A673 (cell line): ENCODE data around the gene DCAF17. TPM values are rescaled to one million over a fixed set of nuclear protein-coding genes. Genes with fewer than 3 reads are reported as not detected.

Experiments
- BruUV-seq: library from RNA; stranded (reverse); fragments of 400-500 nt; replicated peaks from 2 replicates; lab custom pipeline; 2021; lab: Mats Ljungman, UMichigan
- CTCF ChIA-PET: fragments of 300-600 bp; sonication (Branson Sonifier 250); formaldehyde crosslinking; loops from one replicate; lab custom pipeline; 2022; ENCODE audit warnings: antibody characterized with exemption; lab: Charles Lee
- POLR2A ChIA-PET: fragments of 300-600 bp; sonication (Branson Sonifier 250); formaldehyde crosslinking; loops from one replicate; lab custom pipeline; 2022; ENCODE audit warnings: antibody characterized with exemption; ENCODE audit not compliant: low non-redundant PET; lab: Charles Lee
- DNase-seq: peaks from one replicate; pipeline ENCODE4 v3.0.0-alpha.2; 2015; ENCODE audit warnings: low spot score
- H3K27ac ChIP-seq: fragments of 200-600 bp; sonication (generic); 2 replicates; pipeline ENCODE4 v1.5.1; 2016; ENCODE audit warnings: mixed run types, low read depth, mild to moderate bottlenecking, mixed read lengths, antibody characterized with exemption, low read length; ENCODE audit not compliant: poor library complexity, severe bottlenecking
- H3K27me3 ChIP-seq: fragments of 200-600 bp; sonication (generic); replicated peaks from 2 replicates; pipeline ENCODE4 v1.6.1; 2017; ENCODE audit warnings: mixed run types, low read depth, mild to moderate bottlenecking, mixed read lengths, antibody characterized with exemption, low read length; ENCODE audit not compliant: insufficient read depth, poor library complexity
- H3K36me3 ChIP-seq: fragments of 200-600 bp; sonication (generic); 2 replicates; pipeline ENCODE4 v1.6.1; 2016; ENCODE audit warnings: mixed run types, mild to moderate bottlenecking, mixed read lengths, antibody characterized with exemption, low read length; ENCODE audit not compliant: insufficient read depth, poor library complexity, severe bottlenecking
- H3K4me1 ChIP-seq: fragments of 200-600 bp; sonication (generic); 2 replicates; pipeline ENCODE4 v1.6.1; 2017; ENCODE audit warnings: mixed run types, mild to moderate bottlenecking, mixed read lengths, antibody characterized with exemption, low read length; ENCODE audit not compliant: insufficient read depth, poor library complexity, severe bottlenecking
- H3K4me3 ChIP-seq: fragments of 200-600 bp; sonication (generic); 2 replicates; pipeline ENCODE4 v1.5.1; 2016; ENCODE audit warnings: low read depth, mixed run types, mild to moderate bottlenecking, mixed read lengths, low read length; ENCODE audit not compliant: poor library complexity, severe bottlenecking
- H3K9me3 ChIP-seq: fragments of 200-600 bp; sonication (generic); 2 replicates; pipeline ENCODE4 v1.6.1; 2016; ENCODE audit warnings: mixed run types, low read depth, mild to moderate bottlenecking, mixed read lengths, antibody characterized with exemption, low read length; ENCODE audit not compliant: poor library complexity, severe bottlenecking
- CTCF ChIP-seq: fragments of 300-800, 200-600 bp; sonication (generic); conservative IDR thresholded peaks from 2 replicates; pipeline ENCODE4 v1.5.1; 2017; ENCODE audit warnings: low read depth, mild to moderate bottlenecking, antibody characterized with exemption, low read length, moderate library complexity, mixed read lengths
- EZH2 ChIP-seq: fragments of 200-600 bp; sonication (generic); IDR thresholded peaks from 2 replicates; pipeline ENCODE4 v1.6.1; 2017; ENCODE audit warnings: borderline replicate concordance, low read depth, mild to moderate bottlenecking, mixed read lengths, antibody characterized with exemption, low read length; ENCODE audit not compliant: poor library complexity, severe bottlenecking
- intact Hi-C: fragments of 100-400 bp; cut with micrococcal nuclease; formaldehyde crosslinking; loops from one replicate; pipeline ENCODE4 v1.10.0; 2022; ENCODE audit not compliant: unreplicated experiment
- total RNA-seq: library from RNA; stranded (reverse); gene quantifications from 2 replicates; pipeline ENCODE4 v1.2.3, GENCODE V29; 2021

The DCAF17 gene
- total RNA-seq, 1 experiment from 2014 or later, result 25.0 TPM

DNA sequence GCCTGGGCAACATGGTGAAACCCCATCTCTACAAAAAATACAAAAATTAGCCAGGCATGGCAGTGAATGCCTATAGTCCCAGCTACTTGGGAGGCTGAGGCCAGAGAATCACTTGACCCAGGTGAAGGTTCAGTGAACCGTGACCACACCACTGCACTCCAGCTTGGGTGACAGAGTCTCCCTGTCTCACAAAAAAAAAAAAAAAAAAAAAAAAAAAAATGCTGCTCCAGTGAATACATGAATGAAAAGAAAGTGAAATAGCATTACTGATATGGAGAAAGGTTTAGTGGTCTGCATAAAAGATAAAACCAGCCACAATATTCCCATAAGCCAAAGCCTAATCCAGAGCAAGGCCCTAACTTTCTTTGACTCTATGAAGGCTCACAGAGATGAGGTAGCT lies 44.7 kb upstream of the DCAF17 start:
- ChIA-PET POLR2A (no interaction called here), CTCF (no interaction called here)
- H3K4me1 ChIP-seq, result no peaks in the 10 kb centered on the region
- H3K27me3 ChIP-seq, result no peaks in the 10 kb centered on the region
- intact Hi-C loops, result no loop called here
- no peak overlapping the region for H3K4me3 ChIP-seq
- TF ChIP-seq EZH2, result no peak
- TF ChIP-seq CTCF, result no peak
- no peak for DNase-seq
- H3K36me3 ChIP-seq, result no peaks in the 10 kb centered on the region
- BruUV-seq, result no TSS peak
- no peaks in the 10 kb centered on the region for H3K9me3 ChIP-seq
- H3K27ac ChIP-seq, result no peak overlapping the region

DNA sequence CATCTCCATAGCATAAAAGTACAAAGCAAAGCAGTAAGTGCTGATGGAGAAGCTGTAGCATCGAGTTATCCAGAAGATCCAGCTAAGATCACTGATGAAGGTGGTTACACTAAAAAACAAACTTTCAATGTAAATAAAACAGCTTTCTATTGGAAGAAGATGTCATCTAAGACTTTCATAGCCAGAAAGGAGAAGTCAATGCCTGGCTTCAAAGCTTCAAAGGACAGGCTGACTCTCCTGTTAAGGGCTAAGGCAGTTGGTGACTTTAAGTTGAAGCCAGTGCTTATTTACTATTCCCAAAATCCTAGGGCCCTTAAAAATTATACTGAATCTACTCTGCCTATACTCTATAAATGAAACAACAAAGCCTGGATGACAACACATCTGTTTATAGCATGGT lies 44.2 kb upstream of the DCAF17 start:
- Histone ChIP-seq H3K27ac (no peak overlapping the region), H3K36me3 (no peaks in the 10 kb centered on the region), H3K4me1 (no peaks in the 10 kb centered on the region), H3K9me3 (no peaks in the 10 kb centered on the region), H3K27me3 (no peaks in the 10 kb centered on the region), H3K4me3 (no peak overlapping the region)
- ChIA-PET CTCF (no interaction called here), POLR2A (no interaction called here)
- no peak for DNase-seq
- no TSS peak for BruUV-seq
- intact Hi-C loops, result no loop called here
- no peak for TF ChIP-seq EZH2
- no peak for TF ChIP-seq CTCF

- no peaks in the 10 kb centered on the region for H3K4me1 ChIP-seq
- H3K27me3 ChIP-seq, result no peaks in the 10 kb centered on the region
- no peak overlapping the region for H3K4me3 ChIP-seq
- ChIA-PET POLR2A (no interaction called here), CTCF (no interaction called here)
- no peaks in the 10 kb centered on the region for H3K36me3 ChIP-seq
- DNase-seq, result no peak
- BruUV-seq, result no TSS peak
- intact Hi-C loops, result no loop called here
- no peak for TF ChIP-seq EZH2
- no peak for TF ChIP-seq CTCF
- H3K27ac ChIP-seq, result no peak overlapping the region
- H3K9me3 ChIP-seq, result no peaks in the 10 kb centered on the region
Observed at GRCh38 chr2:171390941-171391516, 43.0 kb upstream of the DCAF17 start.
